ENCODE measurements around the gene PI4KA. TPM values are rescaled to one million over a fixed set of nuclear protein-coding genes. Genes with fewer than 3 reads are reported as not detected.

Gene PI4KA
- total and polyA plus RNA-seq, 2 of the 13 experiments (the other 11 are each of a cell fraction or from before 2014, with no cell fraction given): 27.4 to 56.4 TPM

- no peak for TF ChIP-seq RERE (CRISPR knock-in tag; IDR thresholded peaks at IDR 0.05; ENCODE audit: low read depth)
- no peak for TF ChIP-seq ZNF784 (CRISPR knock-in tag; IDR thresholded peaks at IDR 0.05; ENCODE audit: borderline replicate concordance)
These were observed 109.7 kb downstream of the PI4KA start (continued) for GRCh38 chr22:20748731-20749428.

- Histone ChIP-seq H3K27ac (ENCODE audit: extremely low read length, insufficient read depth, low read length) (no peak overlapping the region), H2AFZ (ENCODE audit: low read length) (no peak overlapping the region), H3K9me3 (ENCODE audit: low read length) (no peaks in the 10 kb centered on the region), H3K4me1 (ENCODE audit: insufficient read depth, low read length) (no peaks in the 10 kb centered on the region), H3K27me3 (ENCODE audit: control insufficient read depth in 1 of 2, insufficient read depth in 2 of 2, low read length in 2 of 2) (no peaks in the 10 kb centered on the region), H3K4me2 (ENCODE audit: low read depth, low read length) (no peak overlapping the region), H3K4me3 (replicated peaks in 1 of 3; ENCODE audit: insufficient read depth in 1 of 3, low read depth in 2 of 3, low read length in 3 of 3) (no peak overlapping the region), H3K9ac (ENCODE audit: insufficient read depth, low read depth, low read length) (no peak overlapping the region), H4K20me1 (ENCODE audit: insufficient read depth, low read length) (no peaks in the 10 kb centered on the region), H3K79me2 (ENCODE audit: insufficient read depth, low read length) (no peaks in the 10 kb centered on the region), H3K36me3 (replicated peaks in 1 of 2; ENCODE audit: control insufficient read depth in 1 of 2, insufficient read depth in 2 of 2, low read length in 2 of 2) (peaks cover 5 to 48% of the 10 kb centered on the region in 2 experiments; a peak in 3 of 5 replicates)
- in situ Hi-C loops (cut with HindIII; ENCODE audit: extremely low pct_ligation_motif_present, low pct_unique_long_range_greater_than_20kb): no loop called here
- WGBS (ENCODE audit: low lambda C conversion rate): 90% methylated on average over 2 of the region's 7 CpGs
- DNase-seq (ENCODE audit: low spot score) (no peak), ATAC-seq (no peak), FAIRE-seq (no peak)
- BruUV-seq (replicated peaks): no TSS peak
- intact Hi-C loops (cut with micrococcal nuclease; ENCODE audit: unreplicated experiment): no loop called here
- CTCF ChIA-PET (ENCODE audit: low intra/inter-chr PET ratio, low total read pairs): no interaction called here
- POLR2A ChIA-PET: no interaction called here
- no peak for TF ChIP-seq ZFYVE20 (CRISPR knock-in tag; IDR thresholded peaks at IDR 0.05; ENCODE audit: borderline replicate concordance, low read depth)
- TF ChIP-seq ZNF329 (CRISPR knock-in tag; IDR thresholded peaks at IDR 0.05; ENCODE audit: low read depth): no peak
- TF ChIP-seq ZBED4 (CRISPR knock-in tag; IDR thresholded peaks at IDR 0.05; ENCODE audit: borderline replicate concordance): no peak
- TF ChIP-seq HDAC1 (CRISPR knock-in tag; IDR thresholded peaks at IDR 0.05): no peak
- TF ChIP-seq PHB2 (IDR thresholded peaks at IDR 0.05; ENCODE audit: partially characterized antibody): no peak
- no peak for TF ChIP-seq ZNF670 (CRISPR knock-in tag; IDR thresholded peaks at IDR 0.05; ENCODE audit: borderline replicate concordance)
- TF ChIP-seq PITX1 (CRISPR knock-in tag; IDR thresholded peaks at IDR 0.05): no peak
- TF ChIP-seq JUNB (CRISPR knock-in tag; IDR thresholded peaks at IDR 0.05; ENCODE audit: borderline replicate concordance): no peak
- TF ChIP-seq RORA (CRISPR knock-in tag; IDR thresholded peaks at IDR 0.05): no peak
- TF ChIP-seq ZNF773 (CRISPR knock-in tag; IDR thresholded peaks at IDR 0.05; ENCODE audit: borderline replicate concordance): no peak
These were observed 110.5 kb downstream of the PI4KA start for GRCh38 chr22:20748082-20748481.

Measured in HepG2 (cell line).